ENCODE results near the gene FAF1.

The FAF1 gene

GRCh38 chr1:50973255-50973654, 13.2 kb upstream of the FAF1 start:
- no peak for DNase-seq (ENCODE audit: extremely low read depth, low read depth)
- TF ChIP-seq, protein P1, sequence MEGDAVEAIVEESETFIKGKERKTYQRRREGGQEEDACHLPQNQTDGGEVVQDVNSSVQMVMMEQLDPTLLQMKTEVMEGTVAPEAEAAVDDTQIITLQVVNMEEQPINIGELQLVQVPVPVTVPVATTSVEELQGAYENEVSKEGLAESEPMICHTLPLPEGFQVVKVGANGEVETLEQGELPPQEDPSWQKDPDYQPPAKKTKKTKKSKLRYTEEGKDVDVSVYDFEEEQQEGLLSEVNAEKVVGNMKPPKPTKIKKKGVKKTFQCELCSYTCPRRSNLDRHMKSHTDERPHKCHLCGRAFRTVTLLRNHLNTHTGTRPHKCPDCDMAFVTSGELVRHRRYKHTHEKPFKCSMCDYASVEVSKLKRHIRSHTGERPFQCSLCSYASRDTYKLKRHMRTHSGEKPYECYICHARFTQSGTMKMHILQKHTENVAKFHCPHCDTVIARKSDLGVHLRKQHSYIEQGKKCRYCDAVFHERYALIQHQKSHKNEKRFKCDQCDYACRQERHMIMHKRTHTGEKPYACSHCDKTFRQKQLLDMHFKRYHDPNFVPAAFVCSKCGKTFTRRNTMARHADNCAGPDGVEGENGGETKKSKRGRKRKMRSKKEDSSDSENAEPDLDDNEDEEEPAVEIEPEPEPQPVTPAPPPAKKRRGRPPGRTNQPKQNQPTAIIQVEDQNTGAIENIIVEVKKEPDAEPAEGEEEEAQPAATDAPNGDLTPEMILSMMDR (IDR thresholded peaks at IDR 0.05; ENCODE audit: low read depth, low read length), result no peak

DNA sequence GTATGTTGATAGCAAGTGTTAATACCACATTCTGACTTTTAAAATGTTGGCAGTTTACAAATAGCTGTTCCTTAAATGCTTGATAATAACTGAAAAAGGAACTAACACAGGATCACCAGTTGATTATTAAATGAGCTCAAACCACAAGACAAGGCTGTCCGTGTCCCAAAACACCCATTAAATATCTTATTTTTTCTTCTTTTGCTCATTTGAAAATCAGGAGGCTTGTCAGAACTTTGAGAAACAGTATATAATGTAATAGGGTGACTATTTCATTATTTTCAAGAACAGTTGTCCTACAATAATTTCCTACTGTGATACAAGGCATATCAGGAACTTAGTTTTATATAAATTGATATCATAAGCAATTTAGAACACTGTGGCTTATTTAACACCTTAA, 12.7 kb upstream of the FAF1 start:
- no peak for DNase-seq (ENCODE audit: extremely low read depth, low read depth)
- TF ChIP-seq, protein P1 (IDR thresholded peaks at IDR 0.05; ENCODE audit: low read depth, low read length), result no peak

- DNase-seq (ENCODE audit: extremely low read depth, low read depth), result no peak
- TF ChIP-seq, protein P1 (IDR thresholded peaks at IDR 0.05; ENCODE audit: low read depth, low read length), result no peak
These were observed 11.8 kb upstream of the FAF1 start for GRCh38 chr1:50971748-50972305.

DNA sequence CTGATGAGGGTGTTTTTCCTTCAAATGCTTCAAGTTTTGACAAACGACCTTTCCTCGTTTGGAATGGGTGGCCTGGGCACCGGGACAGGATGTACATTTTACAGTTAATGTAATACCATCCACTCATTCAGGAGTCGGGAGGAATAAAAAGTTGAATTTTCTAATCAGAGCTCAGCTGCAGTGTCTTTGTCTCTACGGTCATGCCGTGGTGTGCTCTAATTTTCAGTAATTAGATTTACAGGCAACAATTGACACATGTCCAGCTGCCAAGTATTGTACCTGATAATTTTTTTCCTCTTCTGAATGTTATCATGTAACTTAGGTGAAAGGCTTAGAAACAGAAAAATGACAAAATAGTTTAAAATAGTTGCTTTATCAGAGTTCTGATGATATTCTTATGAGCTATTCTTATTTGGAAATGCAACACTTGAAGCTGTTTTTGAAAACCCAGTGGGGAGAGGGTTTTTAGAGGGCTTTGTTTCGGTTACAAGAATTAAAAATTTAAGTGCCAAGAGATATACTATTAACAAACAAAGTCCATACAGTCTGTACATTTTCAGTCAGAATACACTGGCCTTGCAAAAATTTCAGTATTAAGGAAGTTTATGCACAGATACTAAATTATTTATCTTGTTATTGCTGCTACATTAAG, 11.0 kb upstream of the FAF1 start:
- DNase-seq (ENCODE audit: extremely low read depth, low read depth), result no peak
- TF ChIP-seq, protein P1 (IDR thresholded peaks at IDR 0.05; ENCODE audit: low read depth, low read length), result no peak

DNA sequence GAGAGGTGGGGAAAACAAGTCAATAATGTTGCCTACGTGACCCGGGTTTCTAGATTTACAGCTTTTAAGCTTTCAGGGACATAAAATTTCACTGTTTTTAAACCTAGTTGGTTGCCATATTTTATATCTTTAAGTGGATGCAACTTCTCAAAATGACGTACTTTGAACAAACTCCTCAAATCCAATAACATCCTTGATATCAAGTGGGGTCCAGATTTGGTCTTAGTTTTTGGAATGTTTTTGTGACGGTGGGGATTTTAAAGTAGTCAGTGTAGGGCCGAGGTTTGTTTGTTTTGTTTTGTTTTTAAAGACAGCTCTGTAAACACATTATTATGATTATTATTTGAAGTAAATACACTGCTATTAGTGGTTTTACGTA, 10.4 kb upstream of the FAF1 start:
- DNase-seq (ENCODE audit: extremely low read depth, low read depth), result no peak
- TF ChIP-seq, protein P1 (IDR thresholded peaks at IDR 0.05; ENCODE audit: low read depth, low read length), result no peak

GRCh38 chr1:50969611-50970508, 9.8 kb upstream of the FAF1 start, which contains the start of gene CDKN2C:
Gene CDKN2C (plus strand): TSS chr1:50970245. CDS start chr1:50970369, 124 bp downstream.
- TF ChIP-seq, protein P1 (IDR thresholded peaks at IDR 0.05; ENCODE audit: low read depth, low read length), result no peak; the same call in none of the 2 replicates
- DNase-seq (ENCODE audit: extremely low read depth, low read depth), result peak; percentile 65
